H1 (cell line): ENCODE data around the gene LRP1-AS. TPM values are rescaled to one million over a fixed set of nuclear protein-coding genes. Genes with fewer than 3 reads are reported as not detected.

Experiments used
- CTCF ChIA-PET: fragments of 300-600 bp; sonication (Branson Sonifier 250); formaldehyde crosslinking; loops from one replicate; lab custom pipeline; 2021; ENCODE audit not compliant: partially characterized antibody; lab: Charles Lee
- POLR2A ChIA-PET: fragments of 300-600 bp; sonication (Branson Sonifier 250); formaldehyde crosslinking; loops from one replicate; lab custom pipeline; 2021; ENCODE audit warnings: inconsistent platforms; ENCODE audit not compliant: partially characterized antibody; lab: Charles Lee
- DNase-seq, 2 experiments: peaks; one replicate each; pipeline versions ENCODE4 v3.0.0 to v3.0.0-alpha.2; 2010 to 2022; ENCODE audit warnings: low spot score in 2 of 2, low read depth in 1 of 2, mixed read lengths in 1 of 2
- FAIRE-seq: peaks from 2 replicates; lab custom pipeline; 2011; peaks lifted over from hg19 to GRCh38; lab: Jason Lieb, UNC
- H2AFZ ChIP-seq: 2 replicates; pipeline ENCODE4 v1.8.1; 2012; ENCODE audit warnings: low read length, inconsistent platforms
- H2AK5ac ChIP-seq: 2 replicates; pipeline ENCODE4 v1.6.1; 2013; ENCODE audit warnings: low read depth, low read length
- H2BK120ac ChIP-seq: replicated peaks from 2 replicates; pipeline ENCODE3; 2013; ENCODE audit warnings: low read depth, low read length, inconsistent platforms
- H2BK12ac ChIP-seq: 2 replicates; pipeline ENCODE4 v1.6.1; 2013; ENCODE audit warnings: low read depth, low read length
- H2BK15ac ChIP-seq: 2 replicates; pipeline ENCODE4 v1.6.1; 2013; ENCODE audit warnings: low read length
- H2BK20ac ChIP-seq: 2 replicates; pipeline ENCODE4 v1.6.1; 2013; ENCODE audit warnings: low read length
- H2BK5ac ChIP-seq: 2 replicates; pipeline ENCODE4 v1.6.1; 2013; ENCODE audit warnings: low read depth, low read length
- H3K14ac ChIP-seq: 2 replicates; pipeline ENCODE4 v1.6.1; 2013; ENCODE audit warnings: inconsistent platforms; ENCODE audit not compliant: insufficient read length
- H3K18ac ChIP-seq: 2 replicates; pipeline ENCODE4 v1.6.1; 2013; ENCODE audit warnings: low read length; ENCODE audit errors: extremely low read depth
- H3K23ac ChIP-seq: 2 replicates; pipeline ENCODE4 v1.6.1; 2013; ENCODE audit warnings: inconsistent platforms; ENCODE audit not compliant: insufficient read length
- H3K23me2 ChIP-seq: 2 replicates; pipeline ENCODE4 v1.6.1; 2013; ENCODE audit warnings: low read depth, low read length
- H3K27ac ChIP-seq: 2 replicates; pipeline ENCODE4 v1.6.1; 2011; ENCODE audit warnings: low read depth, low read length, inconsistent platforms
- H3K27me3 ChIP-seq, 4 experiments: replicated peaks in 1 of 4; 1 replicate in 1 of 4; 2 replicates in 3 of 4; pipeline versions ENCODE4 v1.6.1 to v1.8.1; 2011 to 2013; ENCODE audit warnings: low read length in 3 of 4, mild to moderate bottlenecking in 3 of 4, inconsistent platforms in 2 of 4, mixed read lengths in 2 of 4, moderate library complexity in 1 of 4; ENCODE audit not compliant: control insufficient read depth in 3 of 4, insufficient read depth in 3 of 4; ENCODE audit errors: extremely low read depth in 1 of 4
- H3K36me3 ChIP-seq, 4 experiments: 2 replicates each; pipeline versions ENCODE4 v1.6.1 to v1.8.1; 2011 to 2013; ENCODE audit warnings: mild to moderate bottlenecking in 4 of 4, low read length in 3 of 4, moderate library complexity in 2 of 4, control low read depth in 1 of 4, inconsistent platforms in 1 of 4; ENCODE audit not compliant: insufficient read depth in 4 of 4, control insufficient read depth in 2 of 4
- H3K4ac ChIP-seq: replicated peaks from 2 replicates; pipeline ENCODE3; 2013; ENCODE audit warnings: low read length, low read depth, mixed read lengths, inconsistent platforms; ENCODE audit not compliant: insufficient read length
- H3K4me1 ChIP-seq, 4 experiments: replicated peaks in 1 of 4; 1 replicate in 1 of 4; 2 replicates in 3 of 4; pipeline versions ENCODE4 v1.6.1 to v1.8.1; 2011 to 2013; ENCODE audit warnings: low read length in 3 of 4, inconsistent platforms in 2 of 4, mixed read lengths in 1 of 4; ENCODE audit not compliant: insufficient read depth in 4 of 4, control insufficient read depth in 3 of 4
- H3K4me2 ChIP-seq, 2 experiments: 2 replicates each; pipeline versions ENCODE4 v1.6.1 to v1.8.1; 2011 to 2013; ENCODE audit warnings: low read depth in 2 of 2, low read length in 2 of 2, control low read depth in 1 of 2, inconsistent platforms in 1 of 2, mild to moderate bottlenecking in 1 of 2; ENCODE audit not compliant: insufficient read depth in 1 of 2
- H3K4me3 ChIP-seq, 4 experiments: fragments of 200-600, 300-600 bp in 1 of 4; sonication (generic), shearing (Covaris generic), sonication (Bioruptor Twin) in 1 of 4; 2 replicates each; pipeline versions ENCODE4 v1.5.1 to v1.8.1; 2011 to 2016; ENCODE audit warnings: low read length in 4 of 4, low read depth in 3 of 4, control low read depth in 2 of 4, inconsistent platforms in 2 of 4, mild to moderate bottlenecking in 2 of 4, mixed read lengths in 1 of 4, moderate library complexity in 1 of 4; ENCODE audit not compliant: insufficient read depth in 2 of 4; ENCODE audit errors: extremely low read depth in 1 of 4
- H3K56ac ChIP-seq: replicated peaks from 2 replicates; pipeline ENCODE3; 2013; ENCODE audit warnings: low read depth, mild to moderate bottlenecking, mixed read lengths, low read length, inconsistent platforms; ENCODE audit not compliant: insufficient read length
- H3K79me1 ChIP-seq: 2 replicates; pipeline ENCODE4 v1.6.1; 2013; ENCODE audit warnings: low read depth, low read length, control low read depth
- H3K79me2 ChIP-seq, 2 experiments: 2 replicates each; pipeline versions ENCODE4 v1.6.1 to v1.8.1; 2012 to 2013; ENCODE audit warnings: low read length in 2 of 2, mild to moderate bottlenecking in 2 of 2, inconsistent platforms in 1 of 2; ENCODE audit not compliant: insufficient read depth in 2 of 2, control insufficient read depth in 1 of 2
- H3K9ac ChIP-seq, 4 experiments: replicated peaks in 1 of 4; 1 replicate in 1 of 4; 2 replicates in 3 of 4; pipeline versions ENCODE4 v1.6.1 to v1.8.1; 2011 to 2013; ENCODE audit warnings: low read depth in 3 of 4, low read length in 3 of 4, control low read depth in 2 of 4, mild to moderate bottlenecking in 2 of 4, moderate library complexity in 2 of 4, inconsistent platforms in 1 of 4; ENCODE audit errors: extremely low read depth in 1 of 4
- H3K9me3 ChIP-seq, 2 experiments: 2 replicates each; pipeline versions ENCODE4 v1.6.1 to v1.8.1; 2012 to 2013; ENCODE audit warnings: mild to moderate bottlenecking in 2 of 2, moderate library complexity in 2 of 2, control low read depth in 1 of 2, inconsistent platforms in 1 of 2, low read depth in 1 of 2, low read length in 1 of 2, mixed read lengths in 1 of 2; ENCODE audit not compliant: insufficient read depth in 2 of 2
- H4K20me1 ChIP-seq, 2 experiments: replicated peaks in 1 of 2; 2 replicates each; pipeline versions ENCODE3 to v1.8.1; 2011 to 2013; ENCODE audit warnings: inconsistent platforms in 2 of 2, low read length in 2 of 2, mild to moderate bottlenecking in 1 of 2; ENCODE audit not compliant: insufficient read depth in 2 of 2, control insufficient read depth in 1 of 2
- H4K5ac ChIP-seq: 2 replicates; pipeline ENCODE4 v1.6.1; 2013; ENCODE audit warnings: low read length, low read depth, mixed read lengths, inconsistent platforms; ENCODE audit not compliant: insufficient read length
- H4K8ac ChIP-seq: 2 replicates; pipeline ENCODE4 v1.8.0; 2013; ENCODE audit warnings: mild to moderate bottlenecking, moderate library complexity, low read length, inconsistent platforms; ENCODE audit not compliant: insufficient read depth; ENCODE audit errors: extremely low read depth
- H4K91ac ChIP-seq: replicated peaks from 2 replicates; pipeline ENCODE3; 2013; ENCODE audit warnings: low read length, mixed read lengths, inconsistent platforms; ENCODE audit not compliant: insufficient read length
- SIX5 ChIP-seq: IDR thresholded peaks from 2 replicates; pipeline ENCODE4 v1.6.1; 2011; ENCODE audit warnings: mild to moderate bottlenecking, low read depth, low read length
- WGBS, 2 experiments: shearing (Covaris generic) in 1 of 2; methylation state at CpG; one replicate each; pipeline versions ENCODE4 v1.1.6 to v1.1.7; 2013 to 2015; ENCODE audit warnings: low lambda C conversion rate in 2 of 2, mixed read lengths in 2 of 2, inconsistent platforms in 1 of 2, low coverage in 1 of 2, missing lambda C conversion rate in 1 of 2; ENCODE audit not compliant: insufficient replicate concordance in 2 of 2, insufficient coverage in 1 of 2, insufficient read length in 1 of 2; ENCODE audit errors: extremely low coverage in 1 of 2, missing lambda C conversion rate in 1 of 2; 5-methylcytosine and 5-hydroxymethylcytosine counted together
- polyA plus RNA-seq, 7 experiments: library from polyadenylated mRNA; depleted of rRNA in 3 of 7; stranded (reverse) in 5 of 7; unstranded in 2 of 7; fragments of >200 nt in 5 of 7; fragments of 200-250 nt in 2 of 7; gene quantifications; 1 replicate in 5 of 7; 2 replicates in 1 of 7; 4 replicates in 1 of 7; pipeline versions ENCODE4 v1.2.1 to v1.2.3, GENCODE V29; 2011 to 2013; ENCODE audit warnings: missing spikeins in 2 of 7, mixed read lengths in 2 of 7
- total RNA-seq: library from RNA; stranded (reverse); fragmentation: NEBNext Ultra II Directional; extraction: Animal tissue kit (Norgen Biotek cat#: 25700); gene quantifications from 2 replicates; pipeline ENCODE4 v1.2.1, GENCODE V29; 2021

LRP1-AS gene
- total and polyA plus RNA-seq, 2 of the 8 experiments (the other 6 are each of a cell fraction or from before 2014, with no cell fraction given): not detected

DNA sequence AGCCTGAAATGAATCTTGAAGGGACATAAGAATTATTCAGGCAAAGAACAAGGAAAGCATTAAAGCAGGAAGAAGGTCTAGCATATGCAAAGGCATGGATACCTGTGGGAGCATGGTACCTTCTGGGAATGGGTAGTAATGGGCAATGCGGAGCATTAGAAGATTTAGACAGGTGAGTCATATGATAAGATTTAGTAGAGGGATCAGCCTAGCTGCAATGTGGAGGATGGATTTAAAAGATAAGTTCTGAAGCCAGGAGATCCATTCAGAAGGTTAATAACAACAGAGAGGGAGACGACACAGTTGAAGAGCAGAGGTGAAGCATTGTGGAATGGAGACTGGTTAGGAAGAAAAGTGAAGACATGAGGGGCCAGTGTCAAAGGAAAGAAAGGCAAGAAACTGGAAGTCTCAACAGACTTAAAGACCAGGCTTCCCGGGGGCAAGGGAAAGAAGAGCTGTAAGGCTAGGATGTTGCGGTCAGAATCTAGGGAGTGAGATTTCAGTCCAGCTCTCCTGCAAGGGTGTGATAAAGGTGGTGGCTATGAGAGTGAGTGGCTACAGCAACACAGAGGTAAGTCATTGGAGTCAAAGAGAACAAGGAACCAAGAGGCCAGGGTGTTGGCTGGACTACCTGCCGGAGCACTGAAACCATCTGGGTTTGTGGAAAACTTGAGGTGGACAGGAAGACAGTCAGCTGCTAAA is 30.7 kb downstream of the LRP1-AS start:
- H3K4ac ChIP-seq: no peak overlapping the region
- POLR2A ChIA-PET: interaction anchor here (1.2 to 2.5 kb wide), 6 partner anchors 7 to 51 kb away, joined by 3 to 10 read pairs (median 4); partner anchors contain the start of gene LRP1
- no peaks in the 10 kb centered on the region for H3K79me2 ChIP-seq
- no peak overlapping the region for H4K5ac ChIP-seq
- H4K91ac ChIP-seq: no peak overlapping the region
- H3K14ac ChIP-seq: no peak overlapping the region
- H3K9me3 ChIP-seq: no peaks in the 10 kb centered on the region
- no peaks in the 10 kb centered on the region for H3K79me1 ChIP-seq
- no peak overlapping the region for H2BK120ac ChIP-seq
- no peak overlapping the region for H3K4me3 ChIP-seq
- H3K23ac ChIP-seq: no peak overlapping the region
- H3K4me2 ChIP-seq: no peak overlapping the region
- 86% methylated on average over 5 of the region's 5 CpGs; no CpG with 5 or more reads in 1 of the 2 experiments for WGBS, 2 experiments
- H3K23me2 ChIP-seq: peaks cover 5% of the 10 kb centered on the region
- H2BK20ac ChIP-seq: no peak overlapping the region
- no peak overlapping the region for H4K8ac ChIP-seq
- H2BK12ac ChIP-seq: no peak overlapping the region; the same call in 1 of the 2 replicates
- no peak overlapping the region for H3K18ac ChIP-seq
- H3K27me3 ChIP-seq: peaks cover 0 to 2% (median under 1%) of the 10 kb centered on the region in 4 experiments; a peak in 1 of 7 replicates
- H3K4me1 ChIP-seq: peaks cover 0 to 12% (median 4%) of the 10 kb centered on the region in 4 experiments; a peak in 4 of 7 replicates
- no peak overlapping the region for H2BK5ac ChIP-seq
- no peak for FAIRE-seq
- no peak overlapping the region for H3K56ac ChIP-seq
- H2AK5ac ChIP-seq: no peak overlapping the region
- H3K9ac ChIP-seq: no peak overlapping the region
- TF ChIP-seq SIX5: no peak
- TF ChIP-seq, all 59 proteins: peak for 0
- no peak overlapping the region for H2AFZ ChIP-seq
- CTCF ChIA-PET: interaction anchor here (0.6 to 19.8 kb wide), 13 partner anchors 7 to 129 kb away, joined by 3 to 305 read pairs (median 5); partner anchors contain the start of gene LRP1
- H3K27ac ChIP-seq: no peak overlapping the region
- no peak for DNase-seq
- H4K20me1 ChIP-seq: no peaks in the 10 kb centered on the region
- no peaks in the 10 kb centered on the region for H3K36me3 ChIP-seq
- H2BK15ac ChIP-seq: no peak overlapping the region
